Ovary (tissue), 3 donors: ENCODE measurements around the gene CD81.

Source experiments
- POLR2A ChIP-seq: fragments of 450-650 bp; IDR thresholded peaks from one replicate; pipeline ENCODE4 v1.6.1; 2017; ENCODE audit warnings: antibody characterized with exemption, mild to moderate bottlenecking, moderate library complexity
- TF ChIP-seq, protein P1 (sequence below), 3 donors: fragments of 450-650 bp in 2 of 3; fragments of 200-600 bp in 1 of 3; IDR thresholded peaks; one replicate each; pipeline versions ENCODE4 v1.5.1 to v1.8.0; 2016 to 2022; ENCODE audit warnings: antibody characterized with exemption in 3 of 3, mild to moderate bottlenecking in 1 of 3
- donor health status: DM: no; HTN: no; CAD: no.

DNA sequence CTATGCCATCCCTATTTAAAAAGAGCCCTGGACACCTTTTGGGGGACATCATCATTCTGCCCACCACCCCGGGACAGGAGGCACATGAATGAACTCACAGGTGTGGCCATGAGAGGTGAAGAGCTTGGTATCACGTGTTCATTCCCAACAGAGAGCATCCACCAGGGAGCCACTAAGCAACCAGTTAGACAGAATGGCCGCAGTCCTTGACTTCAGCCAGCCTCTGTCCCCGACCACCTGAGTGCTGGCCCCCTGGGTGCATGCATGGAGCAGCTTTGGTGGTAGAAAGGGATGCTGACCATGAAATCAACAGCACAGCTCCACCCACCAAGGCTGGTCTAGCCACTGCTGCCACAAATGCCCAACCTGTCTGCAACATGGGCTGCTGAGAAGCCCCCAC lies 31.1 kb upstream of the CD81 start:
- TF ChIP-seq, protein P1, sequence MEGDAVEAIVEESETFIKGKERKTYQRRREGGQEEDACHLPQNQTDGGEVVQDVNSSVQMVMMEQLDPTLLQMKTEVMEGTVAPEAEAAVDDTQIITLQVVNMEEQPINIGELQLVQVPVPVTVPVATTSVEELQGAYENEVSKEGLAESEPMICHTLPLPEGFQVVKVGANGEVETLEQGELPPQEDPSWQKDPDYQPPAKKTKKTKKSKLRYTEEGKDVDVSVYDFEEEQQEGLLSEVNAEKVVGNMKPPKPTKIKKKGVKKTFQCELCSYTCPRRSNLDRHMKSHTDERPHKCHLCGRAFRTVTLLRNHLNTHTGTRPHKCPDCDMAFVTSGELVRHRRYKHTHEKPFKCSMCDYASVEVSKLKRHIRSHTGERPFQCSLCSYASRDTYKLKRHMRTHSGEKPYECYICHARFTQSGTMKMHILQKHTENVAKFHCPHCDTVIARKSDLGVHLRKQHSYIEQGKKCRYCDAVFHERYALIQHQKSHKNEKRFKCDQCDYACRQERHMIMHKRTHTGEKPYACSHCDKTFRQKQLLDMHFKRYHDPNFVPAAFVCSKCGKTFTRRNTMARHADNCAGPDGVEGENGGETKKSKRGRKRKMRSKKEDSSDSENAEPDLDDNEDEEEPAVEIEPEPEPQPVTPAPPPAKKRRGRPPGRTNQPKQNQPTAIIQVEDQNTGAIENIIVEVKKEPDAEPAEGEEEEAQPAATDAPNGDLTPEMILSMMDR (IDR thresholded peaks at IDR 0.05), result no peak
- no peak for TF ChIP-seq POLR2A
